Neuron (in vitro differentiated cells): ENCODE measurements around the gene SIM2.

Experiments
- H2AFZ ChIP-seq: one replicate; pipeline ENCODE4 v1.6.1; 2013; ENCODE audit warnings: low read depth, mild to moderate bottlenecking, inconsistent platforms, low read length, moderate library complexity
- H3K27me3 ChIP-seq: one replicate; pipeline ENCODE4 v1.6.1; 2013; ENCODE audit warnings: low read length; ENCODE audit not compliant: insufficient read depth
- H3K36me3 ChIP-seq: one replicate; pipeline ENCODE4 v1.6.1; 2013; ENCODE audit warnings: low read length; ENCODE audit not compliant: insufficient read depth
- H3K4me1 ChIP-seq: one replicate; pipeline ENCODE4 v1.6.1; 2013; ENCODE audit warnings: low read length; ENCODE audit not compliant: insufficient read depth
- H3K4me3 ChIP-seq: 2 replicates; pipeline ENCODE4 v1.5.1; 2013; ENCODE audit warnings: mild to moderate bottlenecking, low read length, moderate library complexity
- H3K9me3 ChIP-seq: one replicate; pipeline ENCODE4 v1.6.1; 2013; ENCODE audit warnings: low read length

The SIM2 gene

DNA sequence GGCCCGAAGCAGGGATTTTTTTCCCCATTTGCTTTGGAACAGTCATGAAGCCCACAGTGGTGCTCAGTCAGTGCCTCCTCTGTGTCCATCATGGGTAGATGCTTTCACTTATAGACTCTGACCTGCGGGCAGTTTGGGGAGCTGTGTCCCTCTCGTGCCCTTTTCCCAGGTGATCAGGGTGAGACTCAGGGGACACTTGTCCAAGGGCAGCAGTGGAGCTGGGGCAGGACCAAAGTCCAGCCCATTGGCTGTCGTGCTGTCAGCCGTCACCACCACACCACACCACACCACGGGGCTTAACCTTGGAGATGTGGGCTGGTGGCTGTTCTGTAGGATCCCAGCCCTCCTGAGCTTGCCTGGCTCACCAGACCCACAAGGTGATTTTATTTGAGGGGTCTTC is 34.9 kb downstream of the SIM2 start:
- H3K4me1 ChIP-seq, result peaks cover 3% of the 10 kb centered on the region
- H3K9me3 ChIP-seq, result peaks cover 4% of the 10 kb centered on the region
- H3K27me3 ChIP-seq, result peaks cover 4% of the 10 kb centered on the region
- no peaks in the 10 kb centered on the region for H3K36me3 ChIP-seq
- H3K4me3 ChIP-seq, result no peak overlapping the region
- no peak overlapping the region for H2AFZ ChIP-seq

DNA sequence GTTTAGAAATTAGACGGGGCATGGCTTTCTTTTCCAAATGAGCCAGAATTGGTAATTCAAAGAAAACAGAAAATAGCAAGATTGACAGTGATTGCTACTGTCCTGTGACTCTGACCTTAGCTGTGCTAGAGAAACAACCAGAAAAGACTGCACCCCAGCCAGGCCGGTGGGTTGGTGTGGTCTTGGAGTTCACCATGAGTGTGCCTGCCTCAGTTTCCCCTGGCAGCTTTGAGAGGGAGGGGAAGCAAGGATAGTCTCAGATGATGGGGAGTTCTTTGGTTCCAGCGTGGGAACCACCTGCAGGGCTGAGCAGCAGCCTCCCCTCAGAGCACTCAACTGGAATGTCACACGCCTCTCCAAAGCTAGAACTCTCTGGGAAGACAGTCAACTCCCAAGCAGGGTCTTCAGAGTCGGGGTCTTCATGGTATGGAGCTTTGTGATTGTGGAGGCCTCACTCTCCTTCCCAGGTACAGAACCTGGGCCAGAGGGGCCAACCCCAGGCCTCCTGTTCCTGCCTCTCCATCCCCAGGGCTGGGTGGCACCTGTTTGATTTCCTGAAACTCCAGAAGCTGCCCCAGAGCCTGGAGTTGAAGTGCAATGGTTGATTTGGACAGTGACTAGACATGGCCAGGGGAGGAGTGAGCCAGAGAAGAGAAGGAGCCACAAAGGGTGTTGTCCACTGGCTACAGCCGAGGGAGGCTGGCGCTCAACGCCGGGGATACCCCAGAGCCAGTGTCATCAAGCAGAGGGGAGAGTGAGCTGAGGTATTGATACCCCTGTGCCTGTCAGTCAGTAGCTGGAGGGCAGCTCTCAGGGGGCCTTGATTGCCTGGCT is 35.7 kb downstream of the SIM2 start:
- H2AFZ ChIP-seq, result no peak overlapping the region
- H3K36me3 ChIP-seq, result no peaks in the 10 kb centered on the region
- H3K9me3 ChIP-seq, result peaks cover 4% of the 10 kb centered on the region
- peaks cover 3% of the 10 kb centered on the region for H3K27me3 ChIP-seq
- no peak overlapping the region for H3K4me3 ChIP-seq
- peaks cover 3% of the 10 kb centered on the region for H3K4me1 ChIP-seq

GRCh38 chr21:36735201-36735515 is 36.2 kb downstream of the SIM2 start:
- Histone ChIP-seq H3K27me3 (no peaks in the 10 kb centered on the region), H3K4me3 (no peak overlapping the region), H3K36me3 (no peaks in the 10 kb centered on the region)

GRCh38 chr21:36735724-36736320 is 36.9 kb downstream of the SIM2 start:
- H3K9me3 ChIP-seq, result peaks cover 4% of the 10 kb centered on the region
- H3K27me3 ChIP-seq, result no peaks in the 10 kb centered on the region
- no peaks in the 10 kb centered on the region for H3K36me3 ChIP-seq
- no peak overlapping the region for H3K4me3 ChIP-seq
- peaks cover 3% of the 10 kb centered on the region for H3K4me1 ChIP-seq
- no peak overlapping the region for H2AFZ ChIP-seq

More at GRCh38 chr21:36735201-36735515, 36.2 kb downstream of the SIM2 start:
- H3K4me1 ChIP-seq, result peaks cover 3% of the 10 kb centered on the region
- peaks cover 4% of the 10 kb centered on the region for H3K9me3 ChIP-seq
- no peak overlapping the region for H2AFZ ChIP-seq

DNA sequence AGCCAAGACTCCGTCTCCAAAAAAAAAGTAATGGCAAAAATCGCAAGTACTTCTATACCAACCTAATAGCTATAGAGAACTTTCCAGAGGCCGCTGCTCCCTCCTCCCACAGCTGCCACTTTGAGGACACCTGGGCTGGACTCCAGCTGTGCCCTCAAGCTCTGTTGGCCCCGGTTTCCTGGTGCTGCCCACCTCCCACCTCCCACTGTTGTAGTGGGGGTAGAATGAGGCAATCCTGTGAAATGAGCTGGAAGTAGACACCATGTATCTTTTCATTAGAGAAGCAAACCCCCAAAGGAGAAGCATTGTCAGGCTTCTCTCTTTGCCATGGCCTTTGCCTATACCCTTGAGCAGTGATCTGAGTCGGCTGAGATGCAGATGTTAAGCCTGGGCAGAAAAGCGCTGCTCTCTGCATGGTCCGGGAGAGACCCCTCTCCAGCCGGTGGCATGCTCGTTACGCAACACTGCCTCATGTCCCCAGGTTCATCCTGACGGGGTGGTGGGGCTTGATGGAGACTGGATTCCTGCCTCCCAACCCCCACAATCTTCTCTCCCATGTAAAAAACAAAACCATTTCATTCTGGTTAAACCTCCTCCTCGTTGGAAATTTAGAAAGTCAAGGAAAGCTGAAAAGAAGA is 39.7 kb downstream of the SIM2 start:
- no peak overlapping the region for H2AFZ ChIP-seq
- peaks cover 8% of the 10 kb centered on the region for H3K4me1 ChIP-seq
- H3K27me3 ChIP-seq, result no peaks in the 10 kb centered on the region
- no peaks in the 10 kb centered on the region for H3K9me3 ChIP-seq
- H3K36me3 ChIP-seq, result no peaks in the 10 kb centered on the region
- H3K4me3 ChIP-seq, result no peak overlapping the region

DNA sequence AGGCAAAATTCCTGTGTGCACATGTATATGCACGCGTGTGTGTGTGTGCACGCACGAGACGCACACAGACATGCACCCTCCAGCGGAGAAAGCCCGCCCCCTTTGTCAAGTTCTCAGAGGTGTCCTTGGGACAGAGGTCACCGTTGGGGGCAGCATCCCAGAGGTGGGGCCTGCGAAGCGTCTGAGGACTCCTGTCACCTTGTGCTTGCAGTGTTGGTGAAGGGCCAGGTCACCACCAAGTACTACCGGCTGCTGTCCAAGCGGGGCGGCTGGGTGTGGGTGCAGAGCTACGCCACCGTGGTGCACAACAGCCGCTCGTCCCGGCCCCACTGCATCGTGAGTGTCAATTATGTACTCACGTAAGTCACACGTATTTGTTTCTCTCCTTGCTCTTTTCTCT is 42.6 kb downstream of the SIM2 start:
- Histone ChIP-seq H3K4me3 (no peak overlapping the region), H3K27me3 (no peaks in the 10 kb centered on the region), H3K36me3 (no peaks in the 10 kb centered on the region), H2AFZ (no peak overlapping the region), H3K4me1 (peaks cover 4% of the 10 kb centered on the region), H3K9me3 (no peaks in the 10 kb centered on the region)

GRCh38 chr21:36743008-36743407 is 44.1 kb downstream of the SIM2 start:
- no peak overlapping the region for H3K4me3 ChIP-seq

DNA sequence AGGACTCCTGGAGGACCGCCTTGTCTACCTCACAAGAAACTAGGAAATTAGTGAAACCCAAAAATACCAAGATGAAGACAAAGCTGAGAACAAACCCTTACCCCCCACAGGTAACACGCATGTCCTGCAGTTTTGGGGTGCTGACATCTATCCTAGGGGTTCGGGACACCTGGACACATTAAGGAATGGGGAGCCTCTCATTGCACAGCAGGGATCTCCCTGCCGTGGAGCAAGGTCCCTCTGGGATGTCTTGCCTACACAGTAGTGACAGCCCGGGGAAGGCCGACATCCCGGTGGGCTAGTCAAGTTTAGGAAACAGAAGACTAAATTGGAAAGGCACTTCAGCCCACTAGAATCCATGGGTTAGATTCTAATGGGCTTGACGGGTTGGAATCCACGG is 44.5 kb downstream of the SIM2 start:
- no peaks in the 10 kb centered on the region for H3K27me3 ChIP-seq
- H3K36me3 ChIP-seq, result no peaks in the 10 kb centered on the region
- H3K4me3 ChIP-seq, result no peak overlapping the region
- H2AFZ ChIP-seq, result no peak overlapping the region
- H3K4me1 ChIP-seq, result peaks cover 4% of the 10 kb centered on the region
- H3K9me3 ChIP-seq, result no peaks in the 10 kb centered on the region

More at GRCh38 chr21:36743008-36743407, 44.1 kb downstream of the SIM2 start:
- Histone ChIP-seq H3K9me3 (no peaks in the 10 kb centered on the region), H3K4me1 (peaks cover 4% of the 10 kb centered on the region), H3K27me3 (no peaks in the 10 kb centered on the region), H3K36me3 (no peaks in the 10 kb centered on the region), H2AFZ (no peak overlapping the region)

GRCh38 chr21:36744190-36744559 is 45.3 kb downstream of the SIM2 start:
- Histone ChIP-seq H3K9me3 (no peaks in the 10 kb centered on the region), H2AFZ (no peak overlapping the region), H3K4me3 (no peak overlapping the region)

DNA sequence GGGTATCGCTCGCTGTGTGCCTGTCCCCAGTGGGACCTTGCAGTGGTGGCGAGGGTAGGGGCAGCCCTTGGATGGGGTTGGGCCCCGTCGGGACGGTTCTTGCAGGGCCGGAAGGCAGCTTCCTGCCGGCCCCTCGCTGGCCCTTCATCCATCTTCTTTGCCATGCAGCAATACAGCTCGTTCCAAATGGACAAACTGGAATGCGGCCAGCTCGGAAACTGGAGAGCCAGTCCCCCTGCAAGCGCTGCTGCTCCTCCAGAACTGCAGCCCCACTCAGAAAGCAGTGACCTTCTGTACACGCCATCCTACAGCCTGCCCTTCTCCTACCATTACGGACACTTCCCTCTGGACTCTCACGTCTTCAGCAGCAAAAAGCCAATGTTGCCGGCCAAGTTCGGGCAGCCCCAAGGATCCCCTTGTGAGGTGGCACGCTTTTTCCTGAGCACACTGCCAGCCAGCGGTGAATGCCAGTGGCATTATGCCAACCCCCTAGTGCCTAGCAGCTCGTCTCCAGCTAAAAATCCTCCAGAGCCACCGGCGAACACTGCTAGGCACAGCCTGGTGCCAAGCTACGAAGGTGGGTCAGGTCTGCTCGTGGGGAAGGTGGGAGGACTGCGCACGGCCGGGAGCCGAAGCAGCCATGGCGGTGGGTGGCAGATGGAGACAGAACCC is 45.8 kb downstream of the SIM2 start:
- Histone ChIP-seq H3K4me3 (no peak overlapping the region), H3K36me3 (no peaks in the 10 kb centered on the region)

More at GRCh38 chr21:36744190-36744559, 45.3 kb downstream of the SIM2 start:
- Histone ChIP-seq H3K27me3 (no peaks in the 10 kb centered on the region), H3K36me3 (no peaks in the 10 kb centered on the region), H3K4me1 (peaks cover 6% of the 10 kb centered on the region)

DNA sequence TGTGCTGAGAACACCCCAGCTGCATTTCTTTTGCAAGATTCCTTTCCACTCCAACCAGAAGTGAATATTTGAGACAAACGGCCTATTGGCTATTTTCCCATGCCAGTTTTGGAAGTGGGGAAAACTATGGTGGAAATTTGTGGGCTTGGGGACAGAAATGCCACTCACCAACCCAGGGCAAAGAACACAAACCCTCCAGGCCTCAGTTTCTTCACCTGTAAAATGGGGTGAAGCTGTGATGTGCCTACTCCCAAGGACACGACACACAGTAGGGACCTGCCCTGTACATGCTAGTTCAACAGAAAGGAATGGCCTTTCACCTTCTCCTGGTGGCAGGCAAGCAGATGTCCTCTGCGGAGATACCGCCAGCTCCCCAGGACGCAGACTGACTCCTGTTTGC is 46.5 kb downstream of the SIM2 start:
- Histone ChIP-seq H3K36me3 (no peaks in the 10 kb centered on the region), H3K9me3 (no peaks in the 10 kb centered on the region), H3K27me3 (no peaks in the 10 kb centered on the region), H3K4me3 (no peak overlapping the region), H2AFZ (no peak overlapping the region), H3K4me1 (peaks cover 19% of the 10 kb centered on the region)

More for the DNA sequence above, 45.8 kb downstream of the SIM2 start:
- Histone ChIP-seq H2AFZ (no peak overlapping the region), H3K4me1 (peaks cover 12% of the 10 kb centered on the region), H3K27me3 (no peaks in the 10 kb centered on the region), H3K9me3 (no peaks in the 10 kb centered on the region)

DNA sequence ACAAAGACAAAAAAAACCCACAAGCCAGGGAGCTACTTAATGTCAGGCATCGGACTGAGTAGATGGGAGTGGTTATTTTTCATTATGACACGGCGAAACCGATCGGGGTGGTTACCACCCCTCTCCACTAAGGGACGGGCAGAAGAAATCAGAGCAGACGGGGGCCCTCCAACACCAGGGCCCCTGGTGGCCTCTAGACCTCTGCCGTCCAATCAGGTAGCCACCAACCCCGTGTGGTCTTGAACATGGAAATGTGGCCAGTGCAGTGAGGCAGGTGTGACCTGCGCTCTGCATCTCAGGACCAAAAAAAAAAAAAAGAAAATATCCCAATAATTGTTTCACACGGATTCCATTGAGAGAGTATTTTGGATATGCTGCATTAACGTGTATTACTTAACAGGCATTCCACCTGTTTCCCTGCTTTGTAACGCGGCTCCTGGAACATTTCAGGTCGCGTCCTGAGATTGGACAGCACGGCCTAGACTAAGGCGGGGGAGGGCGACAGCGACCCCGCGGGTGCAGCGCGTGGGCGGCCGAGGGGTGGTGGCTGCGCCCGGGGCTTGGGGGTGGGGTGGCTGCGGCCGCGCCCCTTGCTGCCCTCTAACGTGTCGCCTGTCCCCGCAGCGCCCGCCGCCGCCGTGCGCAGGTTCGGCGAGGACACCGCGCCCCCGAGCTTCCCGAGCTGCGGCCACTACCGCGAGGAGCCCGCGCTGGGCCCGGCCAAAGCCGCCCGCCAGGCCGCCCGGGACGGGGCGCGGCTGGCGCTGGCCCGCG is 48.3 kb downstream of the SIM2 start:
- Histone ChIP-seq H3K36me3 (no peaks in the 10 kb centered on the region), H3K9me3 (no peaks in the 10 kb centered on the region), H3K4me1 (peaks cover 30% of the 10 kb centered on the region), H2AFZ (no peak overlapping the region), H3K27me3 (no peaks in the 10 kb centered on the region), H3K4me3 (peak overlapping the region; percentile 21)
